ENCODE results near the gene HSD3B1.

Gene HSD3B1

DNA sequence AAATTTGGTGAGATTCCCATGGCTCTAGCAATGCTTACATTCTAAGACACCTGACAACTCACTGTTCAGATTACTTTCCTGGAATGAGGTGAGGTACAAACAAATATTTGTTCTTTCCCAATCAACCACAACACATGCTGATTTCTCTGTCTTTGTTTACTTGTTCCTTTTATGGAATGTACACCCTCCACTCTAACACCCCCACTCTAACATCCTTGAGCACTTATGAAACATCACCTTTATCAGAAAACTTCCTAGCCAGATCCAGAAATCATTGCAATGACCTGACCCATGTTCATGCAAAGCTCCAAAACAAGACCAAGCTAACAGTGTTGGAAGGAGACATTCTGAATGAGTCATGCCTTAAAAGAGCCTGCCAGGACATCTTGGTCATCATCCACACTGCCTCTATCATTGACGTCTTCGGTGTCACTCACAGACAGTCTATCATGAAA lies 35.5 kb downstream of the HSD3B1 start:
- Histone ChIP-seq H2BK15ac (replicated peaks; ENCODE audit: low read depth) (no peak overlapping the region), H3K4me2 (ENCODE audit: low read length) (no peak overlapping the region), H3K56ac (ENCODE audit: low read length) (no peak overlapping the region), H3K27me3 (ENCODE audit: insufficient read depth, low read length, poor library complexity) (no peaks in the 10 kb centered on the region), H4K8ac (ENCODE audit: low read depth, low read length) (no peak overlapping the region), H3K18ac (ENCODE audit: low read length) (no peak overlapping the region), H3K79me2 (ENCODE audit: control insufficient read depth, insufficient read depth, low read length) (no peaks in the 10 kb centered on the region), H2BK120ac (ENCODE audit: low read depth, low read length) (no peak overlapping the region), H3K27ac (ENCODE audit: low read depth, low read length) (no peak overlapping the region), H2BK5ac (ENCODE audit: low read length) (no peak overlapping the region), H3K4me1 (ENCODE audit: control insufficient read depth, low read depth, low read length) (no peaks in the 10 kb centered on the region), H3K36me3 (ENCODE audit: control insufficient read depth, insufficient read depth, low read length) (no peaks in the 10 kb centered on the region), H3K79me1 (ENCODE audit: low read length) (no peaks in the 10 kb centered on the region), H3K4me3 (ENCODE audit: low read length) (no peak overlapping the region), H2AK5ac (ENCODE audit: low read length) (no peak overlapping the region), H3K4ac (ENCODE audit: low read depth, low read length) (no peak overlapping the region), H3K23ac (ENCODE audit: low read length) (no peak overlapping the region), H4K5ac (ENCODE audit: low read length) (no peak overlapping the region), H3K9ac (ENCODE audit: low read length) (no peak overlapping the region)
- no peak for DNase-seq
- no CpG with 5 or more reads among the region's 2 CpGs for WGBS (ENCODE audit: extremely low coverage, insufficient coverage, low lambda C conversion rate)

DNA sequence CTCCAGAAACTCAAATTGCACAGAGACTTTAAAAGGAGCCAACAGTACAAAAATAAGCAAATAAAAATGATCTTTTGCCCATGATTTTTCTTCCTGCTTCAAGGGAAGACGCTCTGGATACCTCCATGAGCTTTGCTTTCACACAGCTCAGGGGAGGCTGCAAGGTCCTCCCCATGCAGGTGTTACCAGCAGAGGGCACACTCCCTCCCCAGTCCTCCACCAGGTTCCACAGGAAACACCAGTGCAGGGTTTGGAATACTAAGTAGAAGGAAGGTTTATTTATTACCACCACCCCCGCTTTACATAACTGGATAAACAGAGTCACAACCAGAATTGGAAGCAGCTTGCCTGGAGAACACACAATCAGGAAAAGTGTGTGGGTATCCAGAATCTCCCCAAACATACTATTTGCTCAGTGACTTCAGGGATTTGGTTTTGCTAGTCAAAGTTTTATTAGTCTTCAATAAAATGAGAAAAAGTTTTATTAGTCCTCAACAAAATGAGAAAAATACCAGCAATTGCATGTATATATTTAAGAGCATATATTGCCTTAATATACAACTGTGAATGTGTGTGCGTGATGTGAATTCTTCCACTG lies 37.3 kb downstream of the HSD3B1 start:
- Histone ChIP-seq H3K18ac (ENCODE audit: low read length) (no peak overlapping the region), H3K4me3 (ENCODE audit: low read length) (no peak overlapping the region), H3K27me3 (ENCODE audit: insufficient read depth, low read length, poor library complexity) (no peaks in the 10 kb centered on the region), H2BK5ac (ENCODE audit: low read length) (no peak overlapping the region), H4K8ac (ENCODE audit: low read depth, low read length) (no peak overlapping the region), H2BK120ac (ENCODE audit: low read depth, low read length) (no peak overlapping the region), H3K4me2 (ENCODE audit: low read length) (no peak overlapping the region), H2AK5ac (ENCODE audit: low read length) (no peak overlapping the region), H3K4me1 (ENCODE audit: control insufficient read depth, low read depth, low read length) (no peaks in the 10 kb centered on the region), H3K4ac (ENCODE audit: low read depth, low read length) (no peak overlapping the region), H4K5ac (ENCODE audit: low read length) (no peak overlapping the region), H3K36me3 (ENCODE audit: control insufficient read depth, insufficient read depth, low read length) (no peaks in the 10 kb centered on the region), H3K27ac (ENCODE audit: low read depth, low read length) (no peak overlapping the region), H3K56ac (ENCODE audit: low read length) (no peak overlapping the region), H2BK15ac (replicated peaks; ENCODE audit: low read depth) (no peak overlapping the region), H3K79me2 (ENCODE audit: control insufficient read depth, insufficient read depth, low read length) (no peaks in the 10 kb centered on the region), H3K23ac (ENCODE audit: low read length) (no peak overlapping the region), H3K9ac (ENCODE audit: low read length) (no peak overlapping the region), H3K79me1 (ENCODE audit: low read length) (no peaks in the 10 kb centered on the region)
- no CpG with 5 or more reads among the region's 3 CpGs for WGBS (ENCODE audit: extremely low coverage, insufficient coverage, low lambda C conversion rate)
- DNase-seq, result peak; percentile 64

DNA sequence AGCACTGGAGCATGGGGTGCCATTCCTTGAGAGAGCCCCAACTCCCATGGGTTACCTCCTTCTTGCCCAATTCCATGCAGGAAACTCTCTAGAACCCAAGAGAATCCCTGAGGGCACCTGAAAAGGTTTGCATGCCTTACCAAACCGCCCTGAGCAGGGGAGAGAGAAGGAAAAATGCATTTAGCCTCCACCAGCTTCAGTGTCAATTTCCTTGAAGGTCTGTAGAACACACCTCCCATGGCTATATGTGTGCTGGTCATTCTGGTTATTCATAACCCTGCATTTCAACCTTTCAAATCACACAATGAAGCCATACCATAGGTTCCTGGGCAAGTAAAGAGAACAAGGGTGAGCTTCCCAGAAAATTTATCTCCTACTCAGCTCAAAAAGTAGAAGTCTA lies 39.6 kb downstream of the HSD3B1 start:
- Histone ChIP-seq H3K27ac (ENCODE audit: low read depth, low read length) (no peak overlapping the region), H3K4ac (ENCODE audit: low read depth, low read length) (no peak overlapping the region), H3K79me2 (ENCODE audit: control insufficient read depth, insufficient read depth, low read length) (no peaks in the 10 kb centered on the region), H4K5ac (ENCODE audit: low read length) (no peak overlapping the region), H3K18ac (ENCODE audit: low read length) (no peak overlapping the region), H3K36me3 (ENCODE audit: control insufficient read depth, insufficient read depth, low read length) (no peaks in the 10 kb centered on the region), H4K8ac (ENCODE audit: low read depth, low read length) (no peak overlapping the region), H2AK5ac (ENCODE audit: low read length) (no peak overlapping the region), H3K9ac (ENCODE audit: low read length) (no peak overlapping the region), H3K56ac (ENCODE audit: low read length) (no peak overlapping the region), H3K79me1 (ENCODE audit: low read length) (no peaks in the 10 kb centered on the region), H3K4me2 (ENCODE audit: low read length) (no peak overlapping the region), H3K27me3 (ENCODE audit: insufficient read depth, low read length, poor library complexity) (no peaks in the 10 kb centered on the region), H3K23ac (ENCODE audit: low read length) (no peak overlapping the region), H3K4me1 (ENCODE audit: control insufficient read depth, low read depth, low read length) (no peaks in the 10 kb centered on the region), H3K4me3 (ENCODE audit: low read length) (no peak overlapping the region), H2BK5ac (ENCODE audit: low read length) (no peak overlapping the region), H2BK15ac (replicated peaks; ENCODE audit: low read depth) (no peak overlapping the region), H2BK120ac (ENCODE audit: low read depth, low read length) (no peak overlapping the region)
- DNase-seq, result no peak
- WGBS (ENCODE audit: extremely low coverage, insufficient coverage, low lambda C conversion rate), result no CpG with 5 or more reads among the region's 1 CpG

DNA sequence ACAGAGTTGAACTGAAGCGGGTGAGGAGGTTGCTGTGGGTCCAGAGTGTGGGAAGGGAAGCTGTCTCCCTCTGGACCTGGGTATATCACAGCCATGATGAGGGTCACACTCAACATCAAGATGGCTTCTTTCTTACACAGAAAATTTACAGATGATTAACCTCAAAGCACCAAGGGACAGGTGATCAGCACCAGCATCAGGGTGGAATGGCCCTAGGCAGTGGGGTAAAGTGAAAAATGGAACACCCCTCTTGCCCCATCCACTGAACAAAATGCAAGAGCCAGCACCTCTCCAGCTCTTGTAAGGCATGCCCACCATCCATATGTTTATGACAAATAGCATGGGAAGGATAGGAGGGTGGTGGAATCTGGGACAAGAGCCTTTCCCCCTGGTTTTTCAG lies 40.3 kb downstream of the HSD3B1 start:
- WGBS (ENCODE audit: extremely low coverage, insufficient coverage, low lambda C conversion rate), result no CpG with 5 or more reads among the region's 1 CpG
- Histone ChIP-seq H3K27me3 (ENCODE audit: insufficient read depth, low read length, poor library complexity) (no peaks in the 10 kb centered on the region), H3K79me2 (ENCODE audit: control insufficient read depth, insufficient read depth, low read length) (no peaks in the 10 kb centered on the region)

DNA sequence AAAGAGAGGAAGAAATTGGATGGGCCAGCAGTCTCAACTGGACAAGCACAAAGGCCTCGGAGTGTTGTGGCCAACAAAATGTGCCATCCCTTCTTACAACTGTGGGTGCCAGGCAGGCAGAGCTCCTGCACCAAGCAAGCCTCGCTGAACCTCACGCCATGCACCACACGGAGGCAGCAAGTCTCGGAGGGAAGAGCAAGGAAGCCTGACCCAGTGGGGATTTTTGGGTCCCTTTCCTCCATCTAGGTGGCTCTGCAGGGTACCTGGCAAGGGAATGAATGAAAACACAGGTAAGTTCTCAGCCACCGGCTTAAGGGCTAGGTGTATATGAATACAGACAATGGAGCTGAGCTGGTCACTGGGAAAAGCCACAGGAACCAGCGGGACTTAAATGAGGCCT lies 40.8 kb downstream of the HSD3B1 start:
- H3K79me2 ChIP-seq (ENCODE audit: control insufficient read depth, insufficient read depth, low read length), result no peaks in the 10 kb centered on the region
- H2BK120ac ChIP-seq (ENCODE audit: low read depth, low read length), result no peak overlapping the region
- no peak overlapping the region for H3K23ac ChIP-seq (ENCODE audit: low read length)
- no peak overlapping the region for H3K4me3 ChIP-seq (ENCODE audit: low read length)
- H3K9ac ChIP-seq (ENCODE audit: low read length), result no peak overlapping the region
- H3K18ac ChIP-seq (ENCODE audit: low read length), result no peak overlapping the region
- DNase-seq, result no peak
- no peak overlapping the region for H4K8ac ChIP-seq (ENCODE audit: low read depth, low read length)
- H2BK5ac ChIP-seq (ENCODE audit: low read length), result no peak overlapping the region
- H3K4ac ChIP-seq (ENCODE audit: low read depth, low read length), result no peak overlapping the region
- no peak overlapping the region for H3K4me2 ChIP-seq (ENCODE audit: low read length)
- WGBS (ENCODE audit: extremely low coverage, insufficient coverage, low lambda C conversion rate), result no CpG with 5 or more reads among the region's 7 CpGs
- H2BK15ac ChIP-seq (replicated peaks; ENCODE audit: low read depth), result no peak overlapping the region
- H4K5ac ChIP-seq (ENCODE audit: low read length), result no peak overlapping the region
- H3K79me1 ChIP-seq (ENCODE audit: low read length), result no peaks in the 10 kb centered on the region
- no peaks in the 10 kb centered on the region for H3K36me3 ChIP-seq (ENCODE audit: control insufficient read depth, insufficient read depth, low read length)
- H2AK5ac ChIP-seq (ENCODE audit: low read length), result no peak overlapping the region
- no peak overlapping the region for H3K27ac ChIP-seq (ENCODE audit: low read depth, low read length)
- H3K27me3 ChIP-seq (ENCODE audit: insufficient read depth, low read length, poor library complexity), result no peaks in the 10 kb centered on the region
- no peak overlapping the region for H3K56ac ChIP-seq (ENCODE audit: low read length)
- H3K4me1 ChIP-seq (ENCODE audit: control insufficient read depth, low read depth, low read length), result no peaks in the 10 kb centered on the region

More for the DNA sequence above, 40.3 kb downstream of the HSD3B1 start:
- Histone ChIP-seq H3K18ac (ENCODE audit: low read length) (no peak overlapping the region), H3K23ac (ENCODE audit: low read length) (no peak overlapping the region), H3K27ac (ENCODE audit: low read depth, low read length) (no peak overlapping the region), H4K8ac (ENCODE audit: low read depth, low read length) (no peak overlapping the region), H2BK120ac (ENCODE audit: low read depth, low read length) (no peak overlapping the region), H3K79me1 (ENCODE audit: low read length) (no peaks in the 10 kb centered on the region), H2AK5ac (ENCODE audit: low read length) (no peak overlapping the region), H3K36me3 (ENCODE audit: control insufficient read depth, insufficient read depth, low read length) (no peaks in the 10 kb centered on the region), H2BK5ac (ENCODE audit: low read length) (no peak overlapping the region), H4K5ac (ENCODE audit: low read length) (no peak overlapping the region), H3K9ac (ENCODE audit: low read length) (no peak overlapping the region), H3K4ac (ENCODE audit: low read depth, low read length) (no peak overlapping the region), H2BK15ac (replicated peaks; ENCODE audit: low read depth) (no peak overlapping the region), H3K4me2 (ENCODE audit: low read length) (no peak overlapping the region), H3K4me3 (ENCODE audit: low read length) (no peak overlapping the region), H3K4me1 (ENCODE audit: control insufficient read depth, low read depth, low read length) (no peaks in the 10 kb centered on the region), H3K56ac (ENCODE audit: low read length) (no peak overlapping the region)
- DNase-seq, result no peak

DNA sequence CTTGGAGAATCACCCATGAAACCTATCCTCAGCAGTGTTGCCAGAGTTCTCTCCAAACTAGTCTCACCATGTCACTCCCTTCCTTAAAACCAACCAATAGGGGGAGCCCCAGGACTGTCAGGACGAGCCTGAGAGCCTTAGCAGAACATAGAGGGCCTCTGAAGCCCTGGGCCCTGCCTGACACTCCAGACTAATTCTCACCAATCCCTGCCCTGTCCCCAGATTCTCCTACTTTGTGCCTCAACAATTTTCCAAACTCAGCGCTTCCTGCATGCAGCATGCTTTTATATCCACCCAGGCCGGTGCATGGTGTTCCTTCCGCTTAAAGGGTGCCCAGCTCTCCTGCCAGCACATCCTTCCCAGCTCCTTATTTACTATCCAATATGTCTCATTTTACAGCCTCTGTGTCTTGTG lies 42.7 kb downstream of the HSD3B1 start:
- peak; percentile 88 for DNase-seq
- H3K18ac ChIP-seq (ENCODE audit: low read length), result no peak overlapping the region
- no peak overlapping the region for H2BK15ac ChIP-seq (replicated peaks; ENCODE audit: low read depth)
- no peaks in the 10 kb centered on the region for H3K36me3 ChIP-seq (ENCODE audit: control insufficient read depth, insufficient read depth, low read length)
- no peak overlapping the region for H3K9ac ChIP-seq (ENCODE audit: low read length)
- no peaks in the 10 kb centered on the region for H3K4me1 ChIP-seq (ENCODE audit: control insufficient read depth, low read depth, low read length)
- no peak overlapping the region for H2BK120ac ChIP-seq (ENCODE audit: low read depth, low read length)
- no peaks in the 10 kb centered on the region for H3K79me2 ChIP-seq (ENCODE audit: control insufficient read depth, insufficient read depth, low read length)
- H3K79me1 ChIP-seq (ENCODE audit: low read length), result no peaks in the 10 kb centered on the region
- H2AK5ac ChIP-seq (ENCODE audit: low read length), result no peak overlapping the region
- H3K4me3 ChIP-seq (ENCODE audit: low read length), result no peak overlapping the region
- H3K27me3 ChIP-seq (ENCODE audit: insufficient read depth, low read length, poor library complexity), result no peaks in the 10 kb centered on the region
- no peak overlapping the region for H3K4ac ChIP-seq (ENCODE audit: low read depth, low read length)
- no peak overlapping the region for H2BK5ac ChIP-seq (ENCODE audit: low read length)
- H3K27ac ChIP-seq (ENCODE audit: low read depth, low read length), result no peak overlapping the region
- H4K8ac ChIP-seq (ENCODE audit: low read depth, low read length), result no peak overlapping the region
- no peak overlapping the region for H3K56ac ChIP-seq (ENCODE audit: low read length)
- no peak overlapping the region for H3K23ac ChIP-seq (ENCODE audit: low read length)
- H3K4me2 ChIP-seq (ENCODE audit: low read length), result no peak overlapping the region
- no peak overlapping the region for H4K5ac ChIP-seq (ENCODE audit: low read length)
- no CpG with 5 or more reads among the region's 4 CpGs for WGBS (ENCODE audit: extremely low coverage, insufficient coverage, low lambda C conversion rate)
